Measurements from ENCODE around the gene OR12D1.

The OR12D1 gene

GRCh38 chr6:29465279-29465678 lies 50.6 kb downstream of the OR12D1 start:
- no peak for DNase-seq (ENCODE audit: low read depth)
- H3K4me3 ChIP-seq (ENCODE audit: low read depth, low read length), result no peak overlapping the region
- no peak for TF ChIP-seq CTCF (IDR thresholded peaks at IDR 0.05; ENCODE audit: insufficient read depth, low read depth, low read length, missing control alignments)

GRCh38 chr6:29465801-29466200 lies 51.1 kb downstream of the OR12D1 start:
- no peak for DNase-seq (ENCODE audit: low read depth)
- no peak for TF ChIP-seq CTCF (IDR thresholded peaks at IDR 0.05; ENCODE audit: insufficient read depth, low read depth, low read length, missing control alignments)
- H3K4me3 ChIP-seq (ENCODE audit: low read depth, low read length), result no peak overlapping the region

GRCh38 chr6:29466241-29466640 lies 51.5 kb downstream of the OR12D1 start:
- TF ChIP-seq CTCF (IDR thresholded peaks at IDR 0.05; ENCODE audit: insufficient read depth, low read depth, low read length, missing control alignments), result no peak
- DNase-seq (ENCODE audit: low read depth), result no peak
- H3K4me3 ChIP-seq (ENCODE audit: low read depth, low read length), result no peak overlapping the region

All from GM12865 (cell line).